ENCODE results near the gene TNRC18.
"Not testable (repeated sequence)": the region's sequence is repeated elsewhere in the genome, so short reads cannot be mapped to it uniquely, and the experiment has no call there.

The TNRC18 gene

GRCh38 chr7:5374464-5374863, 49.2 kb downstream of the TNRC18 start:
- DNase-seq = no peak

GRCh38 chr7:5373300-5373699, 50.3 kb downstream of the TNRC18 start:
- DNase-seq = no peak

- no peak for DNase-seq
Observed at GRCh38 chr7:5370454-5371353, 52.9 kb downstream of the TNRC18 start.

- no peak for DNase-seq
Observed at GRCh38 chr7:5367661-5368060, 56.0 kb downstream of the TNRC18 start.

GRCh38 chr7:5365976-5366625, 57.5 kb downstream of the TNRC18 start:
- peak; percentile 54 to 71 for DNase-seq

- no peak for DNase-seq
Observed at GRCh38 chr7:5363729-5364128, 59.9 kb downstream of the TNRC18 start.

- no peak for DNase-seq
Observed at GRCh38 chr7:5362466-5362865, 61.2 kb downstream of the TNRC18 start.

- no peak for DNase-seq
Observed at GRCh38 chr7:5361446-5362127, 62.0 kb downstream of the TNRC18 start.

- no peak for DNase-seq
Observed at GRCh38 chr7:5360971-5361370, 62.7 kb downstream of the TNRC18 start.

GRCh38 chr7:5360451-5360850, 63.2 kb downstream of the TNRC18 start:
- no peak for DNase-seq

- not testable (repeated sequence) for DNase-seq
Observed at GRCh38 chr7:5360021-5360420, 63.6 kb downstream of the TNRC18 start.

GRCh38 chr7:5359344-5359743, 64.3 kb downstream of the TNRC18 start:
- DNase-seq = no peak

GRCh38 chr7:5357951-5358350, 65.7 kb downstream of the TNRC18 start:
- DNase-seq = no peak

- no peak for DNase-seq
Observed at GRCh38 chr7:5356751-5357119, 66.9 kb downstream of the TNRC18 start.

- DNase-seq = no peak
Observed at GRCh38 chr7:5354460-5355232, 69.0 kb downstream of the TNRC18 start.

GRCh38 chr7:5352440-5353010, 71.1 kb downstream of the TNRC18 start:
- DNase-seq = no peak

GRCh38 chr7:5351507-5352265, 71.9 kb downstream of the TNRC18 start:
- DNase-seq = no peak

GRCh38 chr7:5350600-5351385, 72.8 kb downstream of the TNRC18 start:
- DNase-seq = no peak

GRCh38 chr7:5350174-5350463, 73.5 kb downstream of the TNRC18 start:
- DNase-seq = no peak

- no peak for DNase-seq
Observed at GRCh38 chr7:5349437-5350173, 74.0 kb downstream of the TNRC18 start.

GRCh38 chr7:5349005-5349380, 74.6 kb downstream of the TNRC18 start:
- no peak for DNase-seq

Data from NCI-H524 (cell line).